Measurements from ENCODE around the gene LRRC59.

LRRC59 gene

DNA sequence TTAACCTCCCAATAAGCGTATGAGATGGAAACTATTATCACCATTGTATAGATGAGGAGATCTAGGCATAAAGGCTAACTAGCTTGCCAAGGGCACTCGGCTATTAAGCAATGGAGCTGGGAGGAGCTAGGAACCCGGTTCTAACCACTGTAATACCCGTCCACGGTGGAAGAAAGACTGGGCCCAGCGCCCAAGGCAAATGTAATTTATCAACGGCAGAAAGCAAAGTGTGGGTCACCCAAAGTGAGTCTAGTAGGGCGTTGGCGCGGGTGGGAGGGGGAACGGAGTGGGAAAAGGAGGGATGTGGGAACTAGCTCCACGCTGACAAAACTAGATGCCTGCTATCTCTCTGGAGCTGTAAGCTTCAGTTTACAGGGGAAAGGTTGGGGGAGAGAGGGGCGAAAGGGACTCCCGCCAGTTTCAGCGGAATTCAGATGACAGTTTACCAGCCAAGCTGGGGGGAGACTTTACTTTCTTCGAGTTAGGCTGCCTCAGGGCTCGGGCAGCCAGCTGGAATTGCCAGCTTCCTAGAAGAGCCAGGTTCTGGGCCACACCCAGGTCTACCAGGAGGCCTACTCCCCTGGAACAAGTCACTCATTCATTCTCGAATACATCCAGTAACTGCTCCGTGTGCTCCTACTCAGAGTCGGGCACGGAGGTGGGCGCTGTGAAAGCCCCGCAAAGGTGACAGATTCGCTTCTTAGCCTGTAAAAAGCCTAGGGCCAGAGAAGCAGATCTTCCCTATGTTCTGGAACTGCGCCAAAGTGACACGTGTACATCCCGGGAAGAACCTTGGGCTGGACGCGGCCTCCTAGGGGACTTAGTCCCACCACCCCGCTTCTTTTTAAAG is 837 bp downstream of the LRRC59 start:
- Histone ChIP-seq H3K9ac (ENCODE audit: low read length) (peak overlapping the region; percentile 90), H3K9me2 (replicated peaks; ENCODE audit: insufficient read depth, low read length) (no peaks in the 10 kb centered on the region), H3K9me3 (ENCODE audit: insufficient read depth, low read length) (no peaks in the 10 kb centered on the region), H2AFZ (ENCODE audit: low read depth, low read length, severe bottlenecking) (peak overlapping the region; percentile 48), H3K4me2 (ENCODE audit: low read depth, low read length, poor library complexity, severe bottlenecking) (peak overlapping the region; percentile 88), H3K27ac (ENCODE audit: low read depth, low read length) (peak overlapping the region; percentile 33), H3K36me3 (ENCODE audit: low read length) (peaks cover 24% of the 10 kb centered on the region), H4K20me1 (ENCODE audit: low read depth, low read length) (no peaks in the 10 kb centered on the region; the same call in 1 of the 2 replicates), H3K79me2 (ENCODE audit: insufficient read depth, low read length) (peaks cover 37% of the 10 kb centered on the region), H3F3A (ENCODE audit: insufficient read depth) (no peaks in the 10 kb centered on the region), H3K27me3 (ENCODE audit: low read length) (no peaks in the 10 kb centered on the region), H3K4me3 (ENCODE audit: insufficient read depth, low read length, poor library complexity, severe bottlenecking) (peak overlapping the region; percentile 97)
- TF ChIP-seq EZH2phosphoT487 (conservative IDR thresholded peaks at IDR 0.05; ENCODE audit: low read length) = no peak
- TF ChIP-seq, protein P1, sequence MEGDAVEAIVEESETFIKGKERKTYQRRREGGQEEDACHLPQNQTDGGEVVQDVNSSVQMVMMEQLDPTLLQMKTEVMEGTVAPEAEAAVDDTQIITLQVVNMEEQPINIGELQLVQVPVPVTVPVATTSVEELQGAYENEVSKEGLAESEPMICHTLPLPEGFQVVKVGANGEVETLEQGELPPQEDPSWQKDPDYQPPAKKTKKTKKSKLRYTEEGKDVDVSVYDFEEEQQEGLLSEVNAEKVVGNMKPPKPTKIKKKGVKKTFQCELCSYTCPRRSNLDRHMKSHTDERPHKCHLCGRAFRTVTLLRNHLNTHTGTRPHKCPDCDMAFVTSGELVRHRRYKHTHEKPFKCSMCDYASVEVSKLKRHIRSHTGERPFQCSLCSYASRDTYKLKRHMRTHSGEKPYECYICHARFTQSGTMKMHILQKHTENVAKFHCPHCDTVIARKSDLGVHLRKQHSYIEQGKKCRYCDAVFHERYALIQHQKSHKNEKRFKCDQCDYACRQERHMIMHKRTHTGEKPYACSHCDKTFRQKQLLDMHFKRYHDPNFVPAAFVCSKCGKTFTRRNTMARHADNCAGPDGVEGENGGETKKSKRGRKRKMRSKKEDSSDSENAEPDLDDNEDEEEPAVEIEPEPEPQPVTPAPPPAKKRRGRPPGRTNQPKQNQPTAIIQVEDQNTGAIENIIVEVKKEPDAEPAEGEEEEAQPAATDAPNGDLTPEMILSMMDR (IDR thresholded peaks at IDR 0.05; ENCODE audit: insufficient read depth, low read length, poor library complexity, severe bottlenecking) = no peak

GRCh38 chr17:50394711-50395110 is 2.6 kb downstream of the LRRC59 start:
- Histone ChIP-seq H3F3A (ENCODE audit: insufficient read depth) (no peaks in the 10 kb centered on the region), H3K4me3 (ENCODE audit: insufficient read depth, low read length, poor library complexity, severe bottlenecking) (no peak overlapping the region), H3K27me3 (ENCODE audit: low read length) (no peaks in the 10 kb centered on the region), H3K36me3 (ENCODE audit: low read length) (peaks cover 32% of the 10 kb centered on the region), H3K9ac (ENCODE audit: low read length) (no peak overlapping the region), H3K4me2 (ENCODE audit: low read depth, low read length, poor library complexity, severe bottlenecking) (no peak overlapping the region), H3K9me2 (replicated peaks; ENCODE audit: insufficient read depth, low read length) (no peaks in the 10 kb centered on the region), H4K20me1 (ENCODE audit: low read depth, low read length) (no peaks in the 10 kb centered on the region; the same call in 1 of the 2 replicates), H2AFZ (ENCODE audit: low read depth, low read length, severe bottlenecking) (no peak overlapping the region), H3K9me3 (ENCODE audit: insufficient read depth, low read length) (no peaks in the 10 kb centered on the region), H3K79me2 (ENCODE audit: insufficient read depth, low read length) (peaks cover 37% of the 10 kb centered on the region), H3K27ac (ENCODE audit: low read depth, low read length) (no peak overlapping the region)
- no peak for TF ChIP-seq EZH2phosphoT487 (conservative IDR thresholded peaks at IDR 0.05; ENCODE audit: low read length)
- TF ChIP-seq, protein P1 (IDR thresholded peaks at IDR 0.05; ENCODE audit: insufficient read depth, low read length, poor library complexity, severe bottlenecking) = no peak

DNA sequence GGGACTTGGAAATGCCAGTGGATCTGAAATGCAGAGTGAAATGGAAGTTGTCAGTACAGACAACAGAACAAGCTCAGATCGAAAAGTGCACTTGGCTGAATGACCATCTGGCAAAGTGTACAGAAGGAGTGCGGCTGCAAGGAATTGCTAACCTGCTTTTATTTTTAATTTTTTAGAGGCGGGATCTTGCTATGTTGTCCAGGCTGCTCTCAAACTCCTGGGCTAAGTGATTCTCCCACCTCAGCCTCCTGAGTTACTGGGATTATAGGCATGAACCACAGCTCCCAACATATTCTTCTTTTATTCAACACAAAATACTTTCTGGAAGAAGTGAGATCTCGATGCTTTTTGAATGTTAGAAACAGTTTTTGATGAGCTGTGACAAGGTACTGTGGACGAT is 3.6 kb downstream of the LRRC59 start:
- no peaks in the 10 kb centered on the region for H3K27me3 ChIP-seq (ENCODE audit: low read length)
- TF ChIP-seq, protein P1 (IDR thresholded peaks at IDR 0.05; ENCODE audit: insufficient read depth, low read length, poor library complexity, severe bottlenecking) = no peak
- TF ChIP-seq EZH2phosphoT487 (conservative IDR thresholded peaks at IDR 0.05; ENCODE audit: low read length) = no peak
- peaks cover 37% of the 10 kb centered on the region for H3K79me2 ChIP-seq (ENCODE audit: insufficient read depth, low read length)
- no peaks in the 10 kb centered on the region for H3K9me3 ChIP-seq (ENCODE audit: insufficient read depth, low read length)
- no peak overlapping the region for H3K4me3 ChIP-seq (ENCODE audit: insufficient read depth, low read length, poor library complexity, severe bottlenecking)
- H3K4me2 ChIP-seq (ENCODE audit: low read depth, low read length, poor library complexity, severe bottlenecking) = no peak overlapping the region
- H3F3A ChIP-seq (ENCODE audit: insufficient read depth) = no peaks in the 10 kb centered on the region
- no peak overlapping the region for H3K27ac ChIP-seq (ENCODE audit: low read depth, low read length)
- no peak overlapping the region for H3K9ac ChIP-seq (ENCODE audit: low read length)
- H3K36me3 ChIP-seq (ENCODE audit: low read length) = peaks cover 39% of the 10 kb centered on the region
- H4K20me1 ChIP-seq (ENCODE audit: low read depth, low read length) = no peaks in the 10 kb centered on the region; the same call in 1 of the 2 replicates
- H2AFZ ChIP-seq (ENCODE audit: low read depth, low read length, severe bottlenecking) = no peak overlapping the region
- no peaks in the 10 kb centered on the region for H3K9me2 ChIP-seq (replicated peaks; ENCODE audit: insufficient read depth, low read length)

Measured in SU-DHL-6 (cell line).